Stimulated activated CD8-positive, alpha-beta memory T cell treated with anti-CD3 and anti-CD28 coated beads, Interleukin-12 subunit alpha, Interleukin-12 subunit beta, amount 100 ng/mL, for 1 hour (primary cell): ENCODE results near the gene HEATR5B.
"Not testable (repeated sequence)": the region's sequence is repeated elsewhere in the genome, so short reads cannot be mapped to it uniquely, and the experiment has no call there.

Experiments
- DNase-seq: peaks from one replicate; pipeline ENCODE4 v3.0.0-alpha.2; 2020; ENCODE audit warnings: low read depth

The HEATR5B gene

DNA sequence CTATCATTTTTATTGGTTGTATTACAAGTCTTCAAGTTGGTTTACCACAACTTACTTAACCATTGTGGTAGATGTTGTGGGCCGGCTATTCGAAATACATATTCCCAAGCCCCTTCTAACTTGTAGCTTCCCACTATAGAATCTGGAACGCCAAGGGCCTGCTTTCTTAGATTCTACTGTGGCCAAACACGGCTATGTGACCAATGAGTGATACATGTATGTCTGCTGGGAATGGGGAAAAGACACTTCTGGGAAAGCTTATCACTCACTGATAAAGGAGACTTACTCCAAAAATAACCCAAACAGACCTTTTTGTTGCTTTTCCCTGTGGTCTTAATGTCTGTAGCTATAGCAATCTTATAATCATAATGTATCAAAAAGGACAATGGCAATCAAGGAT is 142.3 kb downstream of the HEATR5B start:
- DNase-seq = no peak

DNA sequence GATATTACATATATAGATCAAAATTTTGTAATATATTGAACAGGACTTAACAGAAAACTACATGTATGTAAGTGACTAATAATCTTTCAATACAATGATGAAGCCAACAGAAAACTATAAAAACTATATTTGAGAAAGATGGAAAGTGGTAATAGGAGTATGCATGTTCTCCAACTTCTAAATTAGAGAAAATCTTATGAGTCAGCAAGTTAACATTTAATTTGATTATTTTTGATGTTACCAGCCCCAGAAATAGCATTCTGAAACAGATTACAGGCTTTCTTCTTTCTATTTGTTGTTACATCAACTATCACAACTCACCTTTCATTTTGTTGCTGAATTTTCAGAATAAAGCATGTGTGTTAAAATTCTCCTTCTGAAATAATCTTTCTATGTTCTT is 147.6 kb downstream of the HEATR5B start:
- not testable (repeated sequence) for DNase-seq

GRCh38 chr2:36931688-36932087 is 152.5 kb downstream of the HEATR5B start:
- not testable (repeated sequence) for DNase-seq
